ENCODE data around the gene ENPP7.

ENPP7 gene

GRCh38 chr17:79778504-79779083 lies 47.9 kb downstream of the ENPP7 start:
- DNase-seq (ENCODE audit: low spot score), result no peak

- no peak for DNase-seq (ENCODE audit: low spot score)
Measured at GRCh38 chr17:79779084-79779529, 48.4 kb downstream of the ENPP7 start.

- DNase-seq (ENCODE audit: low spot score), result no peak
Measured at GRCh38 chr17:79779661-79780365, 49.1 kb downstream of the ENPP7 start.

GRCh38 chr17:79781012-79781650 lies 50.4 kb downstream of the ENPP7 start:
- DNase-seq (ENCODE audit: low spot score), result no peak

GRCh38 chr17:79781736-79782575 lies 51.2 kb downstream of the ENPP7 start:
- no peak for DNase-seq (ENCODE audit: low spot score)

- DNase-seq (ENCODE audit: low spot score), result no peak
Measured at GRCh38 chr17:79783891-79784290, 53.1 kb downstream of the ENPP7 start.

- DNase-seq (ENCODE audit: low spot score), result no peak
Measured at GRCh38 chr17:79784353-79785016, 53.7 kb downstream of the ENPP7 start.

- DNase-seq (ENCODE audit: low spot score), result no peak
Measured at GRCh38 chr17:79785017-79785899, 54.5 kb downstream of the ENPP7 start.

GRCh38 chr17:79785900-79786810 lies 55.4 kb downstream of the ENPP7 start:
- DNase-seq (ENCODE audit: low spot score), result no peak

- no peak for DNase-seq (ENCODE audit: low spot score)
Measured at GRCh38 chr17:79786930-79787643, 56.3 kb downstream of the ENPP7 start.

GRCh38 chr17:79788455-79788854 lies 57.7 kb downstream of the ENPP7 start:
- DNase-seq (ENCODE audit: low spot score), result no peak

- no peak for DNase-seq (ENCODE audit: low spot score)
Measured at GRCh38 chr17:79788989-79789942, 58.5 kb downstream of the ENPP7 start.

- DNase-seq (ENCODE audit: low spot score), result no peak
Measured at GRCh38 chr17:79789943-79790804, 59.4 kb downstream of the ENPP7 start.

- DNase-seq (ENCODE audit: low spot score), result no peak
Measured at GRCh38 chr17:79790805-79791734, 60.3 kb downstream of the ENPP7 start.

- DNase-seq (ENCODE audit: low spot score), result no peak
Measured at GRCh38 chr17:79791735-79792161, 61.0 kb downstream of the ENPP7 start.

Measured in kidney capillary endothelial cell (primary cell).